ENCODE results near the gene COQ8B. TPM values are rescaled to one million over a fixed set of nuclear protein-coding genes. Genes with fewer than 3 reads are reported as not detected.

COQ8B gene
- total and polyA plus RNA-seq, 2 donors (not counting 1 experiment from before 2014, with no cell fraction given): 58.9 to 62.6 TPM

DNA sequence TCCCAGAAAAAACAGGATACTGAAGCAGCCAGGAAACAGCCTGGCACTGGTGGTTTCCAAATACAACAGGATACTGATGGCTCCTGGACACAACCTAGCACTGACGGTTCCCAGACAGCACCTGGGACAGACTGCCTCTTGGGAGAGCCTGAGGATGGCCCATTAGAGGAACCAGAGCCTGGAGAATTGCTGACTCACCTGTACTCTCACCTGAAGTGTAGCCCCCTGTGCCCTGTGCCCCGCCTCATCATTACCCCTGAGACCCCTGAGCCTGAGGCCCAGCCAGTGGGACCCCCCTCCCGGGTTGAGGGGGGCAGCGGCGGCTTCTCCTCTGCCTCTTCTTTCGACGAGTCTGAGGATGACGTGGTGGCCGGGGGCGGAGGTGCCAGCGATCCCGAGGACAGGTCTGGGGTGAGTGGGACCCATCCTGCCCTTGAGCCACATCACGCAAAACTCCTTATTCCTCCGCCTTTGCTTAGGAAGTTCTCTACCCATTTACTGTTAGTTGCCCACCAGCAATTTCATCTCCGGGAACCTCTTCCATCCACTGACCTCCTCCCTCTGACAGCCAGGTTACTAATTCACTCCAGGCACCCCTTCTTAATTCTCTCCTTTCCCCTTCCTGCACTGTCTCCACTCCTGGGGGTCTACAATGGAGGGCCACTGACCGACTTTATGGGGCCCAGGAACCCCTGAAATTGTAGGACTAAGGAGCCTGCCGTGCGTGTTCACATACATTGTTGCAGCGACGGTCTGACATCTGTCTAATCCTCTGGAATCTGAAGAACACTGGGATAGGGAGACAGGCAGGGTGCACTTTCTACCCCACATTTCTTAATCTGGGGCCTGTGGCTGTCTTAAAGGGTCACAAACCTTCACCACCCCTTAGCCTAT is 1.4 kb upstream of the COQ8B start:
- DNase-seq: peak; percentile 33
- H3K4me3 Mint-ChIP-seq: peak overlapping the region; percentile 87
- no peak for ATAC-seq (ENCODE audit: low read depth)
- no peaks in the 10 kb centered on the region for H3K27me3 Mint-ChIP-seq
- peaks cover 69% of the 10 kb centered on the region for H3K4me1 Mint-ChIP-seq
- POLR2A ChIA-PET: interaction anchor here (1.4 to 2.0 kb wide), 3 partner anchors 32 to 83 kb away, joined by 3 to 15 read pairs (median 7); partner anchors contain the start of genes ACTMAP, RAB4B and SNRPA
- CTCF ChIA-PET: interaction anchor here (1.3 to 2.0 kb wide), 5 partner anchors 12 to 101 kb away, joined by 3 to 9 read pairs (median 5); partner anchors contain the start of genes ACTMAP and SNRPA
- Histone ChIP-seq H3K27me3 (replicated peaks in 1 of 4; ENCODE audit: control extremely low read depth in 1 of 4, control insufficient read depth in 3 of 4, insufficient read depth in 4 of 4, low read length in 3 of 4) (no peaks in the 10 kb centered on the region), H3K4me2 (replicated peaks; ENCODE audit: low read depth, low read length, poor library complexity, severe bottlenecking) (peak overlapping the region; percentile 90), H3K36me3 (replicated peaks in 1 of 2; ENCODE audit: control extremely low read depth in 1 of 2, control insufficient read depth in 1 of 2, extremely low read depth in 1 of 2, insufficient read depth in 2 of 2, low read length in 1 of 2) (peaks cover 0 to 5% of the 10 kb centered on the region in 2 experiments), H3K27ac (ENCODE audit: low read length in 2 of 2) (peak overlapping the region in 1 of 2 donors; percentile 90), H3K79me2 (ENCODE audit: control insufficient read depth, insufficient read depth, low read length) (peaks cover 73% of the 10 kb centered on the region), H2AFZ (ENCODE audit: insufficient read depth, low read depth, low read length, poor library complexity, severe bottlenecking) (peak overlapping the region; percentile 86), H3K4me1 (ENCODE audit: control insufficient read depth in 2 of 2, insufficient read depth in 2 of 2, low read length in 2 of 2) (peaks cover 47 to 64% of the 10 kb centered on the region in 2 donors), H4K20me1 (ENCODE audit: control insufficient read depth, insufficient read depth, low read length, poor library complexity, severe bottlenecking) (peaks cover 10% of the 10 kb centered on the region), H3K9ac (ENCODE audit: low read length) (peak overlapping the region; percentile 90), H3K9me3 (ENCODE audit: control extremely low read depth in 1 of 3, control insufficient read depth in 2 of 3, insufficient read depth in 1 of 3, low read length in 2 of 3) (no peaks in the 10 kb centered on the region), H3K4me3 (ENCODE audit: control extremely low read depth in 1 of 5, extremely low read depth in 1 of 5, insufficient read depth in 1 of 5, low read depth in 2 of 5, low read length in 4 of 5) (peak overlapping the region; percentile 79 to 90 (median 83))
- peak overlapping the region; percentile 57 for H3K27ac Mint-ChIP-seq
- 77% methylated on average over 20 of the region's 20 CpGs for WGBS (ENCODE audit: insufficient coverage)
- no peaks in the 10 kb centered on the region for H3K9me3 Mint-ChIP-seq (ENCODE audit: insufficient read depth)
- no peak for TF ChIP-seq EZH2 (IDR thresholded peaks at IDR 0.05; ENCODE audit: borderline replicate concordance, insufficient read depth, low read depth, low read length, poor library complexity, severe bottlenecking)
- TF ChIP-seq CTCF (IDR thresholded peaks at IDR 0.05): no peak
- intact Hi-C loops (cut with micrococcal nuclease): loop anchor here (1.0 to 10.0 kb wide), 3 partner anchors 55 to 679 kb away; partner anchors contain the start of genes BCKDHA and EXOSC5
